Stimulated activated memory B cell treated with anti-CD40 and anti-IgM and Interleukin-4, amounts not matched to agents 10 μg/mL and 1 μg/mL and 100 μg/mL, for 72 hours (primary cell): Measurements from ENCODE around the gene CALCR.

Experiments
- ATAC-seq: fragments of 150-1000 bp; cut with Tn5 transposase; 2 replicates; pipeline ENCODE4 v1.10.0; 2021
- H3K27ac Mint-ChIP-seq: one replicate; pipeline ENCODE4 v1.8.0; 2022; ENCODE audit warnings: mild to moderate bottlenecking, mixed read lengths
- H3K27me3 Mint-ChIP-seq: one replicate; pipeline ENCODE4 v1.8.0; 2022; ENCODE audit warnings: mixed read lengths
- H3K36me3 Mint-ChIP-seq: one replicate; pipeline ENCODE4 v1.8.0; 2022; ENCODE audit warnings: mixed read lengths
- H3K4me1 Mint-ChIP-seq: one replicate; pipeline ENCODE4 v1.8.0; 2022; ENCODE audit warnings: mixed read lengths
- H3K4me3 Mint-ChIP-seq: one replicate; pipeline ENCODE4 v1.8.0; 2022; ENCODE audit warnings: mild to moderate bottlenecking, moderate library complexity, mixed read lengths
- H3K9me3 Mint-ChIP-seq: one replicate; pipeline ENCODE4 v1.8.0; 2022; ENCODE audit warnings: mixed read lengths

Gene CALCR

DNA sequence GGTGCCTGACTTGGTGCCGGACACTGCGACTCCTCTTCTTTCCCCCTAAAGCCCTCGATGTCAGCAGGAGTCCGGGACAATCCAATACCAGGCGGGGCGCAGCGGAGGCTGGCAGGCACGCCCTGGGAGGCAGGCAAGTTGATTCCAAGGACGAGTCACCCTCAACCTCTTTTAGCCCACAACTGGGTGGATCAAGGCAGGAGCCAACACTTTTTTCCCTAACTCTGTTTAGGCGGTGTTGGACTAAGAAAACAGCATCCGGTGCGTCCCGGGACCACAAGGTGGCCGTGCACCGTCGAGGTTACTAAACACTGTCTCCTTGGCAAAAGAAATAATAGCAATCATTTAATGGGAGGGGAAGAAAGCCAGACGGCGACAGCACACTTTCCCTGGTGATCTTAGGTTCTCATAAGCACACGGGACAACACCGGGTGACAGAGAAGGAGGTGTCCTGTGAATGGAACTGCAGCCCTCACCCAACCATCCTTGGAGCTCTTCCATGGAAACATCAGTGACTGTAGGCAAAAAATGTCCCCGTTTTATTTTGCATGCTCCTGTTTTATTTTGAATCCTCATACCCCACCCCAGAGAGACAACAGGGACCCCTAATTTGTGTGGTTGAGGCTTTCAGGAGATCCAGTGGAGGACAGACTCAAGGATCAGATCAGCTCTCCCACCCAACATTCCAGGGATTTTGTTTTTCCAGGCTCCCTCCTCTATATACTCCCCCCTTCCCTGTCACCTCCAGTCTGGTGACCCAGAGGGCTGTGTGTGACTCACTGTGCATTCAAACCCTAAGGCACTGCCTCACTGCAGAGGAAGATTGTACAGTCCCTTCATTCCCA lies 1.3 kb upstream of the CALCR start:
- Mint-ChIP-seq H3K4me1 (peaks cover 20% of the 10 kb centered on the region), H3K27ac (no peak overlapping the region), H3K27me3 (peaks cover 45% of the 10 kb centered on the region), H3K9me3 (no peaks in the 10 kb centered on the region), H3K36me3 (no peaks in the 10 kb centered on the region), H3K4me3 (peak overlapping the region; percentile 64)
- ATAC-seq: peak; percentile 38

DNA sequence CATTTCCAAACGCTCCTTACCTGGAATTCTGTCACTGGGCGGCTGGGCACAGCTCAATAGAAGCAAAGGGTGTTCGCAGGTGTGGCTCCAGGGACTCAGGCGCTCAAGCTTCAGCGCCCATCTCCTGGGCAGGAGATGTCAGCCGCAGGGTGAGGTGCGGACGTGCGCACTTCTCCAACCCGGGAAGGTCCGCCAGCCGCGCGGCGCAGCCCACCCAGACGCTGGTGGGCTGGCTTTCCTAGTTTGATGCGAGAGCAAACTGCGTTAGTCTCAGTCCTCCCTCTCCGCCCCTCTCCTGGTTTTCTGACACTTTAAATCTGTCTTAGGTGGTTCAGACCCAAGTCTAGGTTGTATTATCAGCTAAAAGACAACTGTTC lies 267 bp downstream of the CALCR start:
- Mint-ChIP-seq H3K4me3 (peak overlapping the region; percentile 38), H3K36me3 (no peaks in the 10 kb centered on the region)
- ATAC-seq: no peak

DNA sequence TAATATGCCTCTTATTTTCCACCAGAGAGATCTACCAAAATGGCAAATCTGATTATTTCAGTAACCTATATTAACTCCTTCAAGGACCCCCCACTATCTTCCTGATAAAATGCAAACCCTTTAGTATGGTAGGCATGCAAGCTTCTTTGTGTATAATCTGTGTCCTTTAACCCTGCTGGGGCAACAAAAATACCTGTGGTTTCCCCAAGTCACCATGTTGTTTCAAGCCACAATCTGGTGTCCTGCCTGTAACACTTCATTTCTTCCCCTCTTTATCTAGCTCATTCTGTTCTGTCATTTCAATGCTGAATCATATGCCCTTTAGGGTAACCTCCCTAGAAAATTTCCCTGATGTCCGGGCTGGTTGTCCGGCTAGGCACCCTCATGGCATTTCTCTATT lies 5.3 kb downstream of the CALCR start:
- peaks cover under 1% of the 10 kb centered on the region for H3K4me1 Mint-ChIP-seq
- ATAC-seq: no peak
- peaks cover 24% of the 10 kb centered on the region for H3K27me3 Mint-ChIP-seq
- H3K4me3 Mint-ChIP-seq: no peak overlapping the region
- H3K36me3 Mint-ChIP-seq: no peaks in the 10 kb centered on the region
- no peaks in the 10 kb centered on the region for H3K9me3 Mint-ChIP-seq
- no peak overlapping the region for H3K27ac Mint-ChIP-seq

More for the DNA sequence above, 267 bp downstream of the CALCR start:
- Mint-ChIP-seq H3K4me1 (peaks cover 20% of the 10 kb centered on the region), H3K27me3 (peaks cover 50% of the 10 kb centered on the region), H3K27ac (no peak overlapping the region), H3K9me3 (no peaks in the 10 kb centered on the region)

DNA sequence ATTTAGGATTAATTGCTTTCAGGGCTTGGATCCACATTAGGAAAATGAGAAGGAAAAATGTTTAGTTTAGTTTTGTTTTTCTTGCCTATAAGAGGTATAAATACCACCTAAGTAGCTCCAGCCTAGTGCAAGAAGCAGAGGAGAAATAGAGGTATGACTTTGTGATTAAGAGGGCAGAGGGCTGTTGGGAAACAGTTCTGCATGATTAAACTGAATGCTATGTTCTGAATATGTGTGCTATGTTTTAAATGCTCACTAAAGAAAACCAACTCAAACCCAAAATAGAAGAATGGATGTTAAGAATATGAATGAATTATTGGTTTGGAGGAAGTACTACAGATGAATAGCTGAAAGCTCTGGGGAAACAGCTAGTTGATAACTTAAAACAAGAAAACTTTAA lies 7.6 kb downstream of the CALCR start:
- Mint-ChIP-seq H3K36me3 (no peaks in the 10 kb centered on the region), H3K9me3 (no peaks in the 10 kb centered on the region), H3K4me3 (no peak overlapping the region), H3K4me1 (peaks cover 7% of the 10 kb centered on the region), H3K27ac (no peak overlapping the region), H3K27me3 (peaks cover 17% of the 10 kb centered on the region)
- ATAC-seq: no peak

DNA sequence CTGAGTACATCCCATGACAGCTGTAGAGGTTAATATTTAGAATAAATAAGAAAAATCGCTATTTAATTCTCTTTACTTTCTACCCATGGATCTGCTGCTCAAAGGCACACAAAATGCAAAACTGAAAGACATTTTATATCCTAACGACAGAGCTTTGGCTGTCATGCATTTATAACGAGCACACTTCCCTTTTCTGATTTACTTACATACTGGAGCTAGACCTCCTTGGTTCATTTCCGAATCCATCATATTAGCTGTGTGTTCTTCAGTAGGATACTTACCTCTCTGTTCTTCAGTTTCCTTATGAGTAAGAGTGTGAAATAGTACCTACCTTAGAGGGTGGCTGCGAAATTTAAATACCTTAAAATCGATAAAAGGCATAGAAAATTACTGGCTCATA lies 10.9 kb downstream of the CALCR start:
- ATAC-seq: no peak
- no peaks in the 10 kb centered on the region for H3K9me3 Mint-ChIP-seq
- peaks cover 6% of the 10 kb centered on the region for H3K27me3 Mint-ChIP-seq
- H3K27ac Mint-ChIP-seq: no peak overlapping the region
- H3K4me1 Mint-ChIP-seq: peaks cover 31% of the 10 kb centered on the region
- H3K36me3 Mint-ChIP-seq: no peaks in the 10 kb centered on the region
- no peak overlapping the region for H3K4me3 Mint-ChIP-seq

DNA sequence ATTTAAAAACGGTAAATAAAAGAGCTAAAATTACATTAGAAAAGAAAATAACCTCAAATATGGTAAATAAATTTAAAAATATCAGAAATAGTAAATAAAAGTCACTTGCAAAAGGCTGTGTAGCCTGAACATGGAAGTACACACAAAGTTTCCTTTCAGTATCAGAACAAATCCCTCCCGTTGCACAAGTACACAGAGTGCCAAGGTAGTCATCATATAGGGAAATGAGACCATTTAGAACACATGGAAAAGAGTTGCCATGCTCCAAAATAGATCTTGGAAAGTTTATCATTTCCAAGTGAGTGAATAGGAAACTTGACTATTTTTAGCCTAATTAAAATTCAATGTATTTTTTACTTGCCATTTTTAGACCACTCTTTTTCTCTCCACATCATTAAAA lies 11.6 kb downstream of the CALCR start:
- Mint-ChIP-seq H3K36me3 (no peaks in the 10 kb centered on the region), H3K4me1 (peaks cover 32% of the 10 kb centered on the region), H3K4me3 (no peak overlapping the region), H3K9me3 (no peaks in the 10 kb centered on the region), H3K27me3 (no peaks in the 10 kb centered on the region), H3K27ac (no peak overlapping the region)
- ATAC-seq: no peak

DNA sequence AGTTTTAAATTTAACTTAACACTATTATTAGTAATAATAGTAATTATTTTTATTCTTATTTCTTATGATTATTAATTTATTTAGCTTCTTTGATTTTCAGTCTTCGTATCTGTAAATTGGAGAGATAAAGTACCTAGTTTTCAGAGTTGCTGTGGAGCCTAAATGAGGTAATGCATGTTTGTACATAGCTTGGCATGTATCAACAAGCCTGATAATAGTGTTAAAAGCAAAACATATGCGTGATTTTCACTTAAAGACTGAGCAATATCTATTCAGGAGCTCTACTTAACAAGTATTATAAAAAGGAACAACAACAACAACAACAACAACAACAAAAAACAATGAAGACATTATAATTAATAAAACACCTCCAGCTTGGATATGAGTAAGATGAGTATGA lies 12.4 kb downstream of the CALCR start:
- Mint-ChIP-seq H3K4me3 (no peak overlapping the region), H3K9me3 (no peaks in the 10 kb centered on the region), H3K36me3 (no peaks in the 10 kb centered on the region), H3K27me3 (no peaks in the 10 kb centered on the region), H3K4me1 (peaks cover 32% of the 10 kb centered on the region), H3K27ac (no peak overlapping the region)
- ATAC-seq: no peak

DNA sequence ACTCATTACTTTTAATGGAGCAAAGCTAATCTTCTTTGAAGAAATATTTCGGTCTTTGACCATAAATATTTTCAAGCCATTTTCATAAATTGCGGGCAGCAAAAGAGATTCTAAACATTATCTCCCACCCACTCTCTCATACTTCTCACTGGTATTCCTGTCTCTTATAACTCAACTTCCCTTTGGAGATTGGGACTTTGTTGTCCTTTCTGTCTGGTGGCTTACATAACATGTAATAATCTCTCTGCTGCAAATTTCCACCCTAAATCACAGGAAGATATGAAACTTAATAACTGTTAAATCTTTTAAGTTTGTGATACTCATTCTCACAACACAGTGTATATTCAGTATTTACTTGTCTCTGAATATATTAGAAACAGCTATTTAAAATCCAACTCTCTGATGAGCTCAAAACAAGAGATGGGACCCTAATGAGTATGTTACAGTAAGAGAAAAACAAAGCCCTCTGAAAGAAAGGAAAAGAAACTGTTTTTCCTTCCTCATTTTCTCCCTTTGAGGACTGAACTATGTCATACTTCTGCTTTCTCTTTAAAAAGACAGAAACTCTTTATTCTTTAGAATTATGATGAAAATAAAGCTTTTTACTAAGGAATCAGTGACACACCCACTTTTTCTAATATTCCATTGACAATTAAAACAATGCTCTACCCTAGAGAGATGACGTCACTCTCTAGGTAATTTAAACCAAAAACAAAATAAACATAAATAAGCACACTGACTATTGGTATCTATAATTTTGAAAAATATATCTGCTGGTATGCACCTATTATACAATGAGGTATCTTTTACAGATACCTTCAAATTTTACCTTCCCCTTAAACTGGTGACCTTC lies 14.7 kb downstream of the CALCR start:
- Mint-ChIP-seq H3K27me3 (no peaks in the 10 kb centered on the region), H3K4me3 (peak overlapping the region; percentile 11), H3K9me3 (no peaks in the 10 kb centered on the region), H3K27ac (peak overlapping the region; percentile 80), H3K4me1 (peaks cover 32% of the 10 kb centered on the region), H3K36me3 (no peaks in the 10 kb centered on the region)
- peak; percentile 85 for ATAC-seq

- H3K9me3 Mint-ChIP-seq: no peaks in the 10 kb centered on the region
- ATAC-seq: no peak
- H3K27ac Mint-ChIP-seq: peak overlapping the region; percentile 80
- H3K36me3 Mint-ChIP-seq: no peaks in the 10 kb centered on the region
- no peak overlapping the region for H3K4me3 Mint-ChIP-seq
- H3K27me3 Mint-ChIP-seq: no peaks in the 10 kb centered on the region
- peaks cover 32% of the 10 kb centered on the region for H3K4me1 Mint-ChIP-seq
Measured at GRCh38 chr7:93558705-93559614, 15.6 kb downstream of the CALCR start.

- H3K27ac Mint-ChIP-seq: no peak overlapping the region
- ATAC-seq: no peak
- no peaks in the 10 kb centered on the region for H3K9me3 Mint-ChIP-seq
- no peaks in the 10 kb centered on the region for H3K4me1 Mint-ChIP-seq
- no peaks in the 10 kb centered on the region for H3K36me3 Mint-ChIP-seq
- no peak overlapping the region for H3K4me3 Mint-ChIP-seq
- H3K27me3 Mint-ChIP-seq: no peaks in the 10 kb centered on the region
Measured at GRCh38 chr7:93551931-93552330, 22.6 kb downstream of the CALCR start.

DNA sequence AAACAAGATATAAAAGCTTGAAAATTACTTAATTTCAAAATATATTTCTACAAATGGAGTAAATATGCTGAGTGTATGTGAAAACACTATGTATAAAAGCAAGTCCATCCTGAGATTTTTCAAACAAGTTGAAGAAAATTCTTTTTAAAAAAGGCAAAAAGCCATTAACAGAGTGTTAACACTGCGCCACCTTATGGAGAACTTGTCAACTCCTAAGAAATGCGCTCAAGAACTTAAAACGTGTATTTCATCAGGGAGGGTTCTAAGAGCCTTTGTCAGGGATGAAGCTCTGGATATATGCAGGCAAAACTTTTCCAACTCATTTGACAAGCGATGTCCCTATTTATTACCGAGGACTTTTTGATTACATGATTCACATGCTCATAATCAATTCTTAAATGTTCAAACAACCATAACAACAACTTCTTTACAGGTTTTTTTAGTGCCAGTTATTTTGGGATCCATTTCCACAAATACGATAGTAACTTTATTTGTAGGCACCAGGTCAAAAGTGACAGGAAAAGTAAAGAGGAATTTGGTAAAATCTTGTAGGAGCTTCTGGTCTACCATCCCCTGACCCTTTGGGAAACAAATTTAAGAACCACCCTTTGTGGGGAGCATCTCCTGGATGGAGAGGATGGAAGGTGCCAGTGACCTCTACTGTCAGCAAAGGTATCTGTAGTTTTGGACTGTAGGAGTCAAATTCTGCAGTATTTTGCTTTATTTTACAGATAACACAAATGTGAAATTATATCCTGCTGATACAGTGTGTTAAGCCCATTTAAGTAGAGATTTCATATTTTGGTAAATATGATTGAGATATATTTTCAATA lies 23.2 kb downstream of the CALCR start:
- Mint-ChIP-seq H3K4me3 (no peak overlapping the region), H3K9me3 (no peaks in the 10 kb centered on the region), H3K27ac (no peak overlapping the region), H3K27me3 (no peaks in the 10 kb centered on the region), H3K4me1 (no peaks in the 10 kb centered on the region), H3K36me3 (no peaks in the 10 kb centered on the region)
- no peak for ATAC-seq

DNA sequence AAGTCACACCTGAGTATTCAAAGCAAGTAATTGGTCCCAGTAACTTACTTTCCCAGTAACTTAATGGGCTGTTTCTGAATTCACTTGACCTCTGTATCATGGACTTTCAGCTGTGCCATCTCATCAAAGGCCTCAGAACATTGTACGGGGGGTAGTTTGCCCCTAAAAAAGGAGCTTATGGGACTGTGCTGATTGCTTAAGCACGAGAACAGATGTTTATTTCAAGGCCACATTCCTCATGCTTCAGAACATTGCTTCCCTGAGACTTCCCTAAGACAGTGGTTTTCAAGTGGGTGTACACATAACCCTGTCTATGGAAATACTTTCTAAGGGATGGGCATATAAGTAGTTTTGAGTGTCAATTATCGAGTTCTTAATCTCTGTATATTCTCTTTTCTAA lies 26.8 kb downstream of the CALCR start:
- no peak for ATAC-seq
- Mint-ChIP-seq H3K4me1 (no peaks in the 10 kb centered on the region), H3K36me3 (no peaks in the 10 kb centered on the region), H3K27ac (no peak overlapping the region), H3K9me3 (no peaks in the 10 kb centered on the region), H3K4me3 (no peak overlapping the region), H3K27me3 (no peaks in the 10 kb centered on the region)

- no peaks in the 10 kb centered on the region for H3K4me1 Mint-ChIP-seq
- no peak for ATAC-seq
- no peaks in the 10 kb centered on the region for H3K36me3 Mint-ChIP-seq
- H3K27me3 Mint-ChIP-seq: no peaks in the 10 kb centered on the region
- no peak overlapping the region for H3K27ac Mint-ChIP-seq
- no peak overlapping the region for H3K4me3 Mint-ChIP-seq
- H3K9me3 Mint-ChIP-seq: no peaks in the 10 kb centered on the region
Measured at GRCh38 chr7:93544691-93545090, 29.8 kb downstream of the CALCR start.

GRCh38 chr7:93538061-93538460 lies 36.5 kb downstream of the CALCR start:
- H3K36me3 Mint-ChIP-seq: no peaks in the 10 kb centered on the region
- ATAC-seq: no peak

More at GRCh38 chr7:93538061-93538460, 36.5 kb downstream of the CALCR start:
- Mint-ChIP-seq H3K27ac (no peak overlapping the region), H3K4me3 (no peak overlapping the region), H3K27me3 (no peaks in the 10 kb centered on the region), H3K9me3 (no peaks in the 10 kb centered on the region), H3K4me1 (no peaks in the 10 kb centered on the region)
